GM12873 (cell line): ENCODE results near the gene ABI1.

Experiments
- TF ChIP-seq, protein P1 (sequence below): IDR thresholded peaks from 2 replicates; pipeline ENCODE4 v1.5.1; 2012; ENCODE audit warnings: low read depth, mild to moderate bottlenecking, moderate library complexity, low read length, control low read depth; ENCODE audit not compliant: insufficient read depth; ENCODE audit errors: missing control alignments

ABI1 gene

DNA sequence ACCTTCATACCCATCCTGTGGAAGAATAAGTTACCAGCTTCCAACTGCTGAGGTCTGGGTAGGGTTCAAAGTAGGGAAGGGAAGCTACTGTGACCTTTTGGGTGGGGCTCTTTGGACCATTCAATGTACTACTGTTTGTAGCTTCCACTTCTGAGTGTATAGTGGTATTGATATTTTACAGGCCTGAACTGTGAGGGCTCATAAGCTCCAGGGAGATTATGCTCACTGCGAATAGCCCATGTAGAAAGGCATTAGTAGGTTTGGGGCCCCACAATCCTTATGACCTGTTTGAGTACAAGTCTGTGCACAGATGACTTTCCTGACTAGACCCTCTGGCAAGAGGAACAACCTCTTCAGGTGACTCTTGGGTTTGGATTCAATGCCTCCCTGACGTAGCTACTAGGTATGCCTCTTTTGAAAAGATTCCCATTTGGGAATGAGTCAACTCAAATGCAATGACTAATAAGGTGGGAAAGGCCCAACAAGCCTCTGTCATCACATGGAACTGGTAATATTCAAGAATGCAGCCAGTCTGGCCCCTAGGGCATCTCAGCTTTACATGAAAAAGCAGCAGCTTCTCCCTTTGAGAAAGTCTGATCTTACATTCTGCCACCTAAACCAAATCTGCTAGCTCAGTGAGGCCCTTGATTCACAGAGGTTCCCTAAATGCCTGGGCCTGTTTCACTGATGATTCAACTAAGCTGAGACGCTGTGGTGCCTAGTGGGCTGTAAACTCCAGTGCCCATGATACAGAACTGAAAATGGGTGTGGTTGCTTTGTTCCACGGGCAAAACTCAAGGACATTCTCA lies 79.8 kb downstream of the ABI1 start:
- TF ChIP-seq, protein P1, sequence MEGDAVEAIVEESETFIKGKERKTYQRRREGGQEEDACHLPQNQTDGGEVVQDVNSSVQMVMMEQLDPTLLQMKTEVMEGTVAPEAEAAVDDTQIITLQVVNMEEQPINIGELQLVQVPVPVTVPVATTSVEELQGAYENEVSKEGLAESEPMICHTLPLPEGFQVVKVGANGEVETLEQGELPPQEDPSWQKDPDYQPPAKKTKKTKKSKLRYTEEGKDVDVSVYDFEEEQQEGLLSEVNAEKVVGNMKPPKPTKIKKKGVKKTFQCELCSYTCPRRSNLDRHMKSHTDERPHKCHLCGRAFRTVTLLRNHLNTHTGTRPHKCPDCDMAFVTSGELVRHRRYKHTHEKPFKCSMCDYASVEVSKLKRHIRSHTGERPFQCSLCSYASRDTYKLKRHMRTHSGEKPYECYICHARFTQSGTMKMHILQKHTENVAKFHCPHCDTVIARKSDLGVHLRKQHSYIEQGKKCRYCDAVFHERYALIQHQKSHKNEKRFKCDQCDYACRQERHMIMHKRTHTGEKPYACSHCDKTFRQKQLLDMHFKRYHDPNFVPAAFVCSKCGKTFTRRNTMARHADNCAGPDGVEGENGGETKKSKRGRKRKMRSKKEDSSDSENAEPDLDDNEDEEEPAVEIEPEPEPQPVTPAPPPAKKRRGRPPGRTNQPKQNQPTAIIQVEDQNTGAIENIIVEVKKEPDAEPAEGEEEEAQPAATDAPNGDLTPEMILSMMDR: no peak

DNA sequence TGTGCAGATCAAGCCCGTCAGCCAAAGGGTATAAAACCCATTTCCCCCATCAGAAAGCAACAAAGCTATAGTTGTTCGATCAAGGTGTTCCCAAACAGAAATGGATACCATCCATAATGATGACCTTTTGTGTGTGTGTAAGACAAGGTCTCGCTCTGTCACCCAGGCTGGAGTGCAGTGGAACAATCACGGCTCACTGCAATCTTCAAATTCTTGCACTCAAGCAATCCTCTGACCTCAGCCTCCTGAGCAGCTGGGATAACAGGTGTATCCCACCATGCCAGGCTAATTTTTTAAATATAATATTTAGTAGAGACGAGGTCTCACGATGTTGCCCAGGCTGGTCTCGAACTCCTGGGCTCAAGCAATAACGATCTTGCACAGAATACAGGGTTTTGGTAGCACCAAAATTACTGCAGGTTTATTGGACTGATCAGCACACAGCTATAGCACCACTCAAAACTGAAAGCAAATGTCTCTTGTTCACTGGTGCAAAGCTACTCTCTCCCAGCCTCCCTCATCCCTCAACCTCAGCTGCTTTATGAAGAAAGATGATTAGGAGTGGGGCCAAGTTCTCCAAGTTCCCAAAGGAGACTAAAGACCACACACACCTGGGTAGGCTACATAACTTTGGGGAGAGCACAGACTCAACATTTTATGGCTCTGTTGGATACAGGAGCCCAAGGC lies 80.5 kb downstream of the ABI1 start:
- TF ChIP-seq, protein P1: no peak

DNA sequence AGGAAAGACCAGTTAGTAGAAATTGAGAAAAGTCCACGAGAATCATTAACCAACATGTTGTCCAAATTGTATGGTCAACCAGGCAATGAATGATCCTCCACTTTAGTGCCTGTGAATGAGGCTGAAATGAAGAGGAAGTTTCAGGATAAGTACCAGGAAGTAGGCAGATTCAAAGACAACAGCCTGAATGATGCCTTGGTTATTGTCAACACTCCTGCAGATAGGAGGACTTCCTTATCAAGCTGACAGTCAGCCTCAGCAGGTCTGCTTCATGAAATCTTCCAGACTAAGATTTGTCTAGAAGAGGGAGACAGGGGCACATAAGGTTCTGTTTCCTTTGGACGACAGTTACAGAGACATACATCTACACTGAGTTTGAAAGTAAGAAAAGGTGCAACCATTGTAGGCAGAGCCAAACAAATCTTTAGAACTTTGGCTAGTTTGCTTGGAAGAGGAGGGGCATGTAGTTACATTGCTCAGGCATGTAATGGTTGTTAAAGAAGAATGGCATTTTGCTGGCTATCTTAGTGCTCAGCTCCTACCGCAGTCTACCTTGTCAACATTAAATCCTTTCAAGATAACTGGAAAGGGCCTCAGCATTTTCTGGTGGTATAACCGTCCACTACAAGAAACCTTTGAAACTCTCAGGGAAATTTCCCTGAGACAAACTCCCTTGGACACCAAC lies 81.4 kb downstream of the ABI1 start:
- TF ChIP-seq, protein P1: no peak

DNA sequence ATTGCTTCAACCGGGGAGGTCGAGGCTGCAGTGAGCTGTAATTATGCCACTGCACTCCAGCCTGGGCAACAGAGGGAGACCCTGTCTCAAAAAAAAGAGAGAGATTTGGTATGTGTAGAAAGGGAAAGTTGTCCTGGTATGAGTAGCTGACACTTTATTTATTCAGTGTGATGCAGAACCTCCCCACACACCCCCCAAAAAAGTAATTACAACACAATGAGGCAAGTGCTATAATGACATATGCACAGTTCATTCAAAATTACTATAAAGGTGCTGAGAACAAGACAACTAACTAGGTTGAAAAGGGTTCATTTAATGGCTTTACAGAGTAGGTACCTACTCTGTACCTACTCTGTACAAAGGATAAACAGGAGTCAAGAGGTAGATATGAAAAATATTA lies 83.1 kb downstream of the ABI1 start:
- TF ChIP-seq, protein P1: no peak

DNA sequence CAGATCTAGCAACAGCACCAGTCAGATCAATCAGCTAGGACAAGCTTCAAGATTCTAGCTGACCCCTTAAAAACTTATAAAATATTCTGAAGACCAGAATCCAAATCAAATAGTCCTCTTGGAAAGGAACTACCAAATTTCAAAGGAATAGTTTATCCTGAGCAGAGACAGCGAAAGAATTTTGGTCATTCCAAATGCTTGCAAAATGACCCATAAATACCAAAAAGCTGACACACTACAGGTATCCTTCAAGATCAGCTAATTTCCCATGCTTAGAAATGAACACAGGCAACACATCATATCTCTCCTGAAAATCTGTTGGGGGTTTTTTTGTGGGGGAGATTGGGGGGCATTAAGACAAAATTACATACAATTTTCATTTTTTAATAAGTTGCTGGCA lies 84.5 kb downstream of the ABI1 start:
- TF ChIP-seq, protein P1: no peak

DNA sequence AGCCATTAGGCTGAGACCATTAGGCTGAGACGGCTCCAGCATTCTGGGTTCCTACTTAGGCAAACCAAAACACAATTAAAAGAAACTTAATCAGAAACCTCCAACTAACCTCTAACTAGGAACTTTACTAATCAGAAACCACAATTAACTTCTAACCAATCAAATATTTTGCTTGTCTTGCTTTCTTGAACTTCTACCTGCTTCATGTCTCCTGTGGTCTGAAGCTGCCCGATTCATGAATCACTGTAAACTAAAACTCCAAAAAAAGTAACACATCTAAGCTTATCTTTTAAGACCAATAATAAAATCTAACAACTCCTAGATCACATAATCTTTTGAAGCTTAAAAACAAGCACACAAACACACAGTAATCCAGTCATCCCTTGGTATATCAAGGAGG lies 87.1 kb downstream of the ABI1 start:
- TF ChIP-seq, protein P1: no peak

DNA sequence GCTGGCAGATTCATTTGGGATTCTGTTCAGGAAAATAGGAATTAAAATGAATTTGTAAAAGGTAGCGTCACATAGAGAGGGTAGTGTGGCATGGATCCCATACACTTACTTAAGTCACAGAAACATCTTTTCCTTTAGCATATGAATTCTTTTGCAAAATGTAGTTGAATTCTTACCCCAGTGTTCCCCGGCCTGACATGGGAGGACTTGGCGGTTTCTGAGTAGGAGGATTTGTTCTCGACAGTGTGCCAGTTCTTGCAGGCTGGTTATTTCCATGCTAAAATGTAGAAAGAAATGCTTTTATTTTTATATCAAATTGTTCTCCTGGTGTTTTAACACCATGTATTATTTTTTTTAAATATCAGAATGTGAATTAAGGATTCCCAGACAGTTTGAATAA lies 90.7 kb downstream of the ABI1 start:
- TF ChIP-seq, protein P1: no peak
